ENCODE results near the gene TMEM132D.

DNA sequence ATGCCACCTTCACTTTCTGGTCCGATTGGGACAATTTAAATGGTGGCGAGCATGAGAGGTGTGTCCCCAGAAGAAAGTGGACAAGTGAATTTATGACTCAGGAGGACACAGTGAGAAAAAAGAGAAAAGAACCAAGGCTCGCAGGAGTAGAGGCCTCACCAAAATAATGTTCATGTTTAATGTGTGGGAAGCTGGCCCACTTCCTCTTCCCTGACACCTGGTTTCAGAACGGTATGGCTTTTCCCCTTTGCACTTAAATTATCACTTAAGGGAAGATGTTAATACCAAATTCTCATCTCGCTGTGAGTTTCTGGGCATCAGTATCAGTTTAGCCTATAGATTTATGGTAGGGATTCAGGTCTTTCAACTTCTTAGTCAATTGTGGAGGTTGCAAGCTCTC, 824.1 kb downstream of the TMEM132D start:
- TF ChIP-seq CTCF (tag by site-specific recombination; IDR thresholded peaks at IDR 0.05): no peak
- TF ChIP-seq ZNF335 (tag by site-specific recombination; conservative IDR thresholded peaks at IDR 0.05): no peak
- no peak for TF ChIP-seq ZNF248 (tag by site-specific recombination; IDR thresholded peaks at IDR 0.05)
- no peak for TF ChIP-seq ZNF114 (tag by site-specific recombination; IDR thresholded peaks at IDR 0.05)
- TF ChIP-seq, protein P1, sequence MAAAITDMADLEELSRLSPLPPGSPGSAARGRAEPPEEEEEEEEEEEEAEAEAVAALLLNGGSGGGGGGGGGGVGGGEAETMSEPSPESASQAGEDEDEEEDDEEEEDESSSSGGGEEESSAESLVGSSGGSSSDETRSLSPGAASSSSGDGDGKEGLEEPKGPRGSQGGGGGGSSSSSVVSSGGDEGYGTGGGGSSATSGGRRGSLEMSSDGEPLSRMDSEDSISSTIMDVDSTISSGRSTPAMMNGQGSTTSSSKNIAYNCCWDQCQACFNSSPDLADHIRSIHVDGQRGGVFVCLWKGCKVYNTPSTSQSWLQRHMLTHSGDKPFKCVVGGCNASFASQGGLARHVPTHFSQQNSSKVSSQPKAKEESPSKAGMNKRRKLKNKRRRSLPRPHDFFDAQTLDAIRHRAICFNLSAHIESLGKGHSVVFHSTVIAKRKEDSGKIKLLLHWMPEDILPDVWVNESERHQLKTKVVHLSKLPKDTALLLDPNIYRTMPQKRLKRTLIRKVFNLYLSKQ (tag by site-specific recombination; IDR thresholded peaks at IDR 0.05; ENCODE audit: borderline replicate concordance): no peak
- TF ChIP-seq ZNF37A (tag by site-specific recombination; IDR thresholded peaks at IDR 0.05): no peak
- no peak for TF ChIP-seq ZNF24 (tag by site-specific recombination; IDR thresholded peaks at IDR 0.05)
- no peak for TF ChIP-seq ZNF654 (tag by site-specific recombination; IDR thresholded peaks at IDR 0.05; ENCODE audit: low read depth)
- no peak for TF ChIP-seq PBX3 (CRISPR knock-in tag; IDR thresholded peaks at IDR 0.05)
- TF ChIP-seq ZNF302 (tag by site-specific recombination; IDR thresholded peaks at IDR 0.05; ENCODE audit: low read depth): no peak
- no peak for TF ChIP-seq ZFP41 (tag by site-specific recombination; IDR thresholded peaks at IDR 0.05; ENCODE audit: borderline replicate concordance)

All from HEK293 (cell line).